Measurements from ENCODE around the gene FAM81A. TPM values are rescaled to one million over a fixed set of nuclear protein-coding genes. Genes with fewer than 3 reads are reported as not detected.

Gene FAM81A
- total RNA-seq, 1 donor from 2014 or later = 0.92 TPM

- no peaks in the 10 kb centered on the region for H3K36me3 Mint-ChIP-seq
- peaks cover 15% of the 10 kb centered on the region for H3K27me3 Mint-ChIP-seq (ENCODE audit: low read depth)
- DNase-seq (ENCODE audit: low spot score in 2 of 2, unreplicated experiment in 2 of 2) = peak; percentile 67 to 91
These were observed 91.0 kb downstream of the FAM81A start for GRCh38 chr15:59528961-59529402.

GRCh38 chr15:59531066-59531675 lies 93.2 kb downstream of the FAM81A start:
- Mint-ChIP-seq H3K36me3 (no peaks in the 10 kb centered on the region), H3K27me3 (ENCODE audit: low read depth) (peaks cover 16% of the 10 kb centered on the region), H3K4me3 (no peak overlapping the region), H3K9me3 (no peaks in the 10 kb centered on the region), H3K4me1 (no peaks in the 10 kb centered on the region), H3K27ac (no peak overlapping the region)
- no peak for DNase-seq (ENCODE audit: low spot score in 2 of 2, unreplicated experiment in 2 of 2)
- TF ChIP-seq CTCF (IDR thresholded peaks at IDR 0.05; ENCODE audit: unreplicated experiment) = no peak

More at GRCh38 chr15:59528961-59529402, 91.0 kb downstream of the FAM81A start:
- H3K4me1 Mint-ChIP-seq = no peaks in the 10 kb centered on the region
- no peak overlapping the region for H3K27ac Mint-ChIP-seq
- peak; percentile 75 for TF ChIP-seq CTCF (IDR thresholded peaks at IDR 0.05; ENCODE audit: unreplicated experiment)
- no peak overlapping the region for H3K4me3 Mint-ChIP-seq
- H3K9me3 Mint-ChIP-seq = no peaks in the 10 kb centered on the region

GRCh38 chr15:59532770-59533379 lies 94.9 kb downstream of the FAM81A start:
- no peaks in the 10 kb centered on the region for H3K9me3 Mint-ChIP-seq
- H3K27me3 Mint-ChIP-seq (ENCODE audit: low read depth) = peaks cover 25% of the 10 kb centered on the region
- H3K4me1 Mint-ChIP-seq = no peaks in the 10 kb centered on the region
- peak; percentile 85 for TF ChIP-seq CTCF (IDR thresholded peaks at IDR 0.05; ENCODE audit: unreplicated experiment)
- H3K27ac Mint-ChIP-seq = no peak overlapping the region
- no peak overlapping the region for H3K4me3 Mint-ChIP-seq
- no peak for DNase-seq (ENCODE audit: low spot score in 2 of 2, unreplicated experiment in 2 of 2)
- H3K36me3 Mint-ChIP-seq = no peaks in the 10 kb centered on the region

DNA sequence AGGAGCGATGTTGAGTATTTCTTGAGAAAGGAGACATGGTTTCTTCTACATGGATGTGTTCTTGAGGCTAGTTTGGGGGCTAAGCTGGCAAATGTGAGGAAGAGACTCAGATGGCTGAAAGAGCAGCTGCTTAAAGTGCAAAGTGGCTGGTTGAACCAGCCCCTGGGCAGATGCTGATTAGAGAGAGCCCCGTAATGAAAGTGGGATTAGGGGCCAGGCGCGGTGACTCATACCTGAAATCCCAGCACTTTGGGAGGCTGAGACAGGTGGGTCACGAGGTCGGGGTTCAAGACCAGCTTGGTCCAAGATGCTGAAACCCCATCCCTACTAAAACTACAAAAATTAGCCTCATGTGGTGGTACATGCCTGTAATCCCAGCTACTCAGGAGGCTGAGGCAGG lies 98.6 kb downstream of the FAM81A start:
- no peaks in the 10 kb centered on the region for H3K4me1 Mint-ChIP-seq
- H3K27me3 Mint-ChIP-seq (ENCODE audit: low read depth) = peaks cover 17% of the 10 kb centered on the region
- H3K27ac Mint-ChIP-seq = no peak overlapping the region
- no peak for DNase-seq (ENCODE audit: low spot score in 2 of 2, unreplicated experiment in 2 of 2)
- H3K36me3 Mint-ChIP-seq = no peaks in the 10 kb centered on the region
- TF ChIP-seq CTCF (IDR thresholded peaks at IDR 0.05; ENCODE audit: unreplicated experiment) = no peak
- no peaks in the 10 kb centered on the region for H3K9me3 Mint-ChIP-seq
- H3K4me3 Mint-ChIP-seq = no peak overlapping the region

DNA sequence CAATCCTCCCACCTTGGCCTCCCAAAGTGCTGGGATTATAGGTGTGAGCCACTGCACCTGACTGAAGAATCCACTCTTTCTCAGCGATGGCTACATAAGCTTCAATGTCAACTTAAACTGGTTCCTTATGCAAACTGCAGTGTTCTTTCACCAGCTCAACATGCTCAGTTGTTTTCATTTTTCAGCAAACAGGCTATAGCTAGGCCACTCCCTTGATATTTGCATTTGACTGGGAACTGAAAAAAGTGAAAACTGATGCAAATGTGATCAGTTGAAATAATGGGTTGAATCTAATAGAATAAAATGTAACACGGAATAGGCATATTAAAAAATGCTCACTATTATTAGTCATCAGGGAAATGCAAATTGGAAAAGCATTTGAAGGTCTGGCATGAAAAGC lies 99.4 kb downstream of the FAM81A start:
- Mint-ChIP-seq H3K27me3 (ENCODE audit: low read depth) (peaks cover 12% of the 10 kb centered on the region), H3K9me3 (no peaks in the 10 kb centered on the region), H3K36me3 (no peaks in the 10 kb centered on the region), H3K4me1 (no peaks in the 10 kb centered on the region), H3K4me3 (no peak overlapping the region), H3K27ac (no peak overlapping the region)
- no peak for TF ChIP-seq CTCF (IDR thresholded peaks at IDR 0.05; ENCODE audit: unreplicated experiment)
- no peak for DNase-seq (ENCODE audit: low spot score in 2 of 2, unreplicated experiment in 2 of 2)
